ACHN (cell line): Measurements from ENCODE around the gene DCST2.

Source experiments
- DNase-seq: peaks from one replicate; pipeline ENCODE4 v3.0.0-alpha.2; 2015
- in situ Hi-C: cut with HindIII; loops from 2 replicates; pipeline ENCODE4 v1.10.0; 2017; ENCODE audit warnings: low sequenced_read_pairs, low pct_ligation_motif_present, low pct_unique_long_range_greater_than_20kb

The DCST2 gene

DNA sequence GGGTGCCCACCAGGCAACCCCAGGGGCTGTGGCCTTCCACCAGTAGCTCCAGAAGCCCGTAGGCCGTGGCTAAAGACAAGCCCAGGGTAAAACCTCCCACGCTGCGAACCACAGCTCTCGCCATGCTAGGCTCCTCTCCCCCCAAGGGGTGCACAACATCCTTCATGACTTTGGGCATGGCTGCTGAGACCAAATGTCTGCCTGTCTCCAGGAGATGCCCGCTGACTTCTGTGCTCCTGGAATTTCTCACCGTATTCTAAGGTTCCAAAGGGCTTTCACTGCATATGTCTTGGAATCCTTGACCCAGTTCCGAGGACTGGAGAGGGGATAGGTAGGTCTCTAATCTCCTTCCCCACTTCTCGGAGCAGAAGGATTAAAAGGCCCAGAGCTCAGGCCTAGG, at the start of gene DCST2, which contains the start of gene DCST1:
Gene DCST2, minus strand, starts transcription at position 258 of the 400 bp plus-strand sequence. Its CDS starts 80 bp downstream, at position 178.
Gene DCST1, plus strand, starts transcription at position 301 of the 400 bp plus-strand sequence. CDS start 213 bp downstream, outside the sequence.
- in situ Hi-C loops, result no loop called here
- DNase-seq, result no peak

DNA sequence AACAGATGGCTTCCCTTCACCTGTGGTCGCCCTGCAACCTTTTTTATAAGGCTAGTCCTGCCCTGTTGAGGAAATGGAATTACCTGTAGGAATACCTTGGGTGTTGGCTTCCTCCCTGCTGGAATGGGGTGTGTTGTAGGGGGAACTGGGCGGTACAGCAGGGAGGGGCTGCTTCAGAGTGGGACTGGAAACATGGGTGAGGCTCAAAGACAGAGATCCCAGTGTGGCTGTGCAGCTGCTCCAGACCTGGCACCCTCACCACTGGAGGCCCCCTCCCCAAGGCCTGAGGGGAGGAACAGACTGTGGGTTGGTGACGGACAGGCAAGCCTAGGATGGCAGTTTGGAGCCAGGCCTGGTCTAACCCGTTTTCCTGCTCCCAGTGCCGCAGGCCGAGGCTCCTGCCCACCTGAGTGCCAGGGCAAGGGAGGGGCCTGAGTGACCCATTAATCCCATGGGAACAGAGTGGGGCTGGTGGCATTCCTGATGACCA, 49.5 kb upstream of the DCST2 start:
- no peak for DNase-seq
- in situ Hi-C loops, result no loop called here

DNA sequence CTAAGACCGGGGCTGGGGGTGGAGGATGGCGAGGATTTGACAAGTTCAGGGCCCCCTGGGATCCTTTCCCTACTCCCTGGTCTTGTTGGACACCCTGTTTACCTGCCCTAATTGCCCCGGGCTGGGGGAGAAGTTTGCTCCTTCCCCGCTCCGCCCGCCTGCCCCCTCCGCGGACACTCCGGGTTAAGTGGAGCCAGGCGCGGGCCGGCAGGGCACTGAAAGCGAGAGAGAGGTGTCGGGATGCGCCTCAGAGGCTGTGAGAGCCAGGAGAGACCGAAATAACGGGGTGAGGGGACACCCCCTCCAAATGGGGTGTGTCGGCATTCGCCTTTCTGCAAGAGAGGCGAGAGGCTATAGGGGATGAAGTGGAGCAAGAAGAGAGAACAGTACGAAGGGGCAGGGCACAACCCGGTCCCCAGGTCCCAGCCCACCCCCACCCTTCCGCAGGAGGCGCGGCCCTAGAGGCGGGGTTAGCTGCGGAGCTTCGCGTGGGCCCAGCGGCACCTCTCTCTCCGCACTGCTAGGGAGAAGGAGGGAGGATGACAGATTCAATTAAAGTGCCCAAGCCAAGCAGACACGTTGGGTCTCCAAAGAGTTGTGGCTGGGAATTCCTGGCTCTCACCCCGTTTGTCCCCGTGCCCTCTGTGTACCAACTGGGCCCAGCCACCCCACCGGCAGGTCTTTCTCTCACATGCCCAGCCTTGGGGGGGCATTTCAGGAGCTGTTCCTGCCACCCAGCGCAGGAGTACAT, 48.9 kb upstream of the DCST2 start:
- in situ Hi-C loops, result no loop called here
- DNase-seq, result no peak

DNA sequence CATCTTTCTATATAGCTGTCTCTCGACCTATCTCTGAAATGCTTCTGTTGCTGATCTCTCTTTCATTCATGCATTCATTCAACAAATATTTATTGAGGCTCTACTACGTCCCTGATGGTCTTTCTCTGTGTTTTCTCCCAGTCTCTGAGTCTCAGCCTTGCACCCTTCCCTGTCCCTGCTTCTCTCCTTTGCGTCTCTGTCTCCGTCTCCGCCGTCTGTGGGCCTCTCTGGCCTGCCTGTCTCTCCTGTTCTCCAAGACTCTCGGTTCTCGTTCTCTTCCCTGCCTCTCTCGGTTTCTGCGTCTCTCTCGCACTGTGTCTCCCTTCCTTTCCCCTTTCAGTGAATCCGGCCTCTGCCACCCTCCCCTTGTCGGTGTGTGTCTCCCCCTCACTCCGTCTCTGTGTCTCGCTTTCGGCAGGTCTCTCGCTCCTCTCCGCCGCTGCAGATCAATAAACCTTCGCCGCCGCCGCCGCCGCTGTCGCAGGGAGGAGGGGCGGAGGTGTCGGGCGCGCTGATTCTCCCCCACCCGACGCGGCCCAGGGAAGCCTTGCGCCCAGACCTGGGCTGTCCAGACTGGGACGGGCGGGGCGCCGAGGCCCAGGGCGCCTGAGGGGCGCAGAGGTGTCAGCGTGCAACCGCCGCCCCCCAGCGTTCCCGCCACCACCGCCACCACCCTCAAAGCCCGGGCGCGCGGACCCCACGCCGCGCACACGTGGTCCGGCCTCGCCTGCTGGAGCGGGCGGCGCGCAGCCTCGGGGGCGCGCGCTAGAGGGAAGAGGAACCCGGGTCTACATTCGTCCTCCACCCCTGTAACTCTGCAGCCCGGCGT, 48.1 kb upstream of the DCST2 start:
- no peak for DNase-seq
- in situ Hi-C loops, result no loop called here

DNA sequence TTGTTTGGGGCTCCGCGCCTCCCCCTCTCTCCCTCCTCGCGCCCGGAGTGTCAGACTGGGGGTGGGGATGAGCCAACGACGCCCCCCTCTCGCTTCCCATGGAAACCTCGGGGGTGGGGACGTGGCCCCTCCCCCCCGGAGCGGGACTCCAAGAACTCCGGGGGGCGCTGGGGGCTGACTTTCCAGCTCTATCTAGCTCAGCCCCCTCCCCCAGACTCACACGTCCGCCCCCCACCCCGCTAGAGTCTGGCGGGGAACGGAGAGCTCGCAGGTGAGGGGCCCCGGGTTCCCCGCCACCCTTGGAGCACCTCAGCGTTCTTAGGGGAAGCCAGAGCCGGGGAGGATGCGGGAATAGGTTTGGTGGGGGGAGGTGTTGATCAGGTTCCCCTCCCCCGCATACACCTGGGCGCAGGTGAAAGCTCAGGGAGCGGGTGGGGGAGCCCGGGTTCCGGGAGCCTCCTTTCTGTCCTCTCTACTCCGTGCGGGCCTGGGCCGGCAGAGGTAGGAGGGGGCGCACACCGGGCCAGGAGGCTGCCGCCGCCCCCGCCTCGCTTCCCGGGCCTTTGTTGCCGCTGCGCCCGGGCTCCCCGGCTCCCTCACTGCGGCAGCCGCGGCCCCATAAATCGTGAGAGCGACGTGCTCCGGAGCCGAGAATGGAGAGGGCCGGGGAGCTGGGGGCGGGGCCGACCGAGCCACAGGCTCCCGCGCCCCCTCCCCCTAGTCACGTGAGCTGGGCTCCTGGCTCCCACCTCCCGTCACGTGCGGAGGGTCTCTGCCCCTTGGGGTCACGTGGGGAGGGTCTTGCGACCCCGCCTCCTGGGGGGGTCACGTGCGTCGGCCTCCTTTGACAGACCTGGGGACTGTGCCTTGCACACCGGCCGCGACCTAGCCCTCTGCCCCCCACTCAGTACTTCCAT, 47.0 kb upstream of the DCST2 start:
- no peak for DNase-seq
- in situ Hi-C loops, result no loop called here

DNA sequence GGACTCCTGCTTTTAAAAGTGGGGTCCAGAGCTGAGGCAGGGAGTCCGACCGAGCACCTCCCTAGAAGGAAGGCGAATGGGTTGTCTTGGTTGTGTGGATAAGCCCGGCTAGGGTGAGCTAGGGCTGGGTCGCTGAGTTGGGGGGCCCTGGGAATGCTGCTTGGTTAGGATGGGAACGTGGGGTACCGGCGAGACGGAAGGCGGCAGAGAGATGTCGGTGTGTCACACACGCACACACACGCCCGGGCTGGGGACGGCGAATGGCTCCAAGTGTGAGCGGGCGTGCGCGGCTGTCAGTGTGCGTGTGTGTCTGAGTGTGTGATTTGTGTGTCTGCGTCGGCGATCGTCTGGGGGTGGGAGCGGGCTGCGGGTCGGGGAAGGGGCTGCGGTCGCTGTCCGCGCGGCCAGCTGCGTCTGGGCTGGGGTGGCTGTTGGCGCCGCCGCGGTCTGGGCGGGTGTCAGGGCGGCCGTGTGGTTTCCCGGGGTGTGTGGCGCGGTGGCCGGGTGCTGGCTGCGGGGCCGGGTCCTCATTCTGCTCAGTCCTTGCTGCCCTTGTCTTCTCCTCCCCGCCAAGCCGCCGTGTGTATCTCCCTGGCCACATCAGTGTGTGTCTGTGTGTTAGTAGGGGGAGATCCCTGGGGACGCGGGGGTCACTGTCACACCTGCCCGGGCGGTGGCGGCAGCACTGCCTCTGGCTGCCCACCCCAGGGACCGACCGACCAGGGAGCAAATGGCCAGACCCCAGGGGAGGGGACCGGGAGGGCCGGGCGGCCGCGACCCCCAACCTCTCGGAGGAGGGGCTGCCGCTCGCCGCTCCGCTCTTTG, 46.1 kb upstream of the DCST2 start:
- in situ Hi-C loops, result no loop called here
- no peak for DNase-seq

DNA sequence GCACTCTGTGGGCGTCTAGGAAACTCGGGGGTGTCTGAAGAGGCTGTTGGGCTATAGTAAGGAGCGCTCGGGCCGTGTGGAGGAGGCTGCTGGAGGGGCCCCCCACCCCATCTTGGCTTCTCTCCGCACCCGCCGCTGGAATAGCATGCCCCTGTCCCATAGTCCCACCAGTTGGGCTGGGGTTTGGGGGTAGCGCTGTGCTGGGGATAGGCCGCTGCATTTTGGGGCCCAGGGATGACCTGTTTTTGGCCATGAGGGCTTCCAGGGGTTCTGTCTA, 45.6 kb upstream of the DCST2 start:
- no peak for DNase-seq
- in situ Hi-C loops, result no loop called here

DNA sequence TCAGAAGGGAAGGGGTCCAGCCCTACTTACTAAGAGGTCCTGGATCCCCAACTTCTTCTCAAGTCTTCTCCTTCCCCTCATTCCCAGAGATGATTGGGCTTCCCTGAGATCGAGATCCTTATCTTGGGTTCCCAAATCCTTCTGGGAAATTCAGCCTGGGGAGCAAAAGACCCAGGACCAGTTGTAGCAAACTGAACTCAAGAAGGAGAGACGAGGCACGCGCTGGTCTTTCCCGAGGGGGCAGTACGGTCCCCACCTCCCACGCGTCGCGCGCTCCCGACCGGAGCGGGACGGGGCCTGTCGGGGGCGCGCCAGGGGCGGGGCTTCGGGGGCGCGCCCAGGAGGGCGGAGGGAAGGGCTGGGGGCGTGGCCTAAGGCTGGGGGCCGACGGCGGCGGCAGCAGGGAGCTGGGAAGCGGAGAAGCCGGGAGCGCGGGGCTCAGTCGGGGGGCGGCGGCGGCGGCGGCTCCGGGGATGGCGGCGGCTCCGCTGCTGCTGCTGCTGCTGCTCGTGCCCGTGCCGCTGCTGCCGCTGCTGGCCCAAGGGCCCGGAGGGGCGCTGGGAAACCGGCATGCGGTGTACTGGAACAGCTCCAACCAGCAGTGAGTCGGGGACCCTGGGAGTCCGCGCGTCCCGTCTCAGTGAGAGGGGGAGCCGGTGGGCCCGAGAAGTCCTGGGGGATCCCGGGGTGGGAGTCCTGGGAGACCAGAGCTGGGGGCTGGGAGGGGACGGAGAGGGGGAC, 45.1 kb upstream of the DCST2 start, which contains the start of gene EFNA3:
Gene EFNA3, plus strand, starts transcription at position 369 of the 741 bp plus-strand sequence. Its CDS starts 105 bp downstream, at position 474.
- in situ Hi-C loops, result no loop called here

DNA sequence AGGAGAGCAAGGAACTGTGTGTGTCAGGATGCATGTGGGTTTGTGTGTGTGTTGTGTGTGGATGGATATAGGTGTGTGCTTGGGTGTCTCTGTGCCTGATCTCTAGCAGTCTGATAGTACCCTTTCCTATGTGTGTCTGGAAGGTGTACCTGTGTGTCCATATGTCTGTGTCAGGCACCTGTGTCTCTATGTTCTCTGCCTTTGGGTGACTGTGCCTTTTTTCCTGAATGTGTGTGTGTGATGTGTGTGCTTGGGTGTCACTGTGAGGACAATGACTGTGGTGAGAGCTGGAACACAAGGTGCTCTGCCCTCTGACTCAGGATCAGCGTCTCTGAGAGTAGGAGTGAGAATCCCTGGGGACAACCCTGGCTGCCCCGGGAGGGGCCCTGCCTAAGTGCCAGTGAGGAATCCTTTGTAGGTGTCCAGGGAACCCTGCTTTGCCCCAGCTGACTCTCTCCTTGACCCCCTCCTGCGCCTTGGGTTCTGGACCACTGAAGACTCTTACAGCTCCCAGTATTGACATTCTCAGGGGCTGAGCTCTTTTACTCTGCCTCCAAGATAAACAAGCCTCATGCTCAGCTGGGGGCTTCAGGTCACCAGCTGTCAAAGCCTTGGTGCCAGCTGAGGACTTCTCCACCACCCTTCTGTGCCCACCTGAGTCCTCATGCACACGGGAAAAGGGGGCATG, 44.3 kb upstream of the DCST2 start:
- DNase-seq, result no peak
- in situ Hi-C loops, result no loop called here

More for the DNA sequence above, 45.1 kb upstream of the DCST2 start, which contains the start of gene EFNA3:
- peak; percentile 59 for DNase-seq

DNA sequence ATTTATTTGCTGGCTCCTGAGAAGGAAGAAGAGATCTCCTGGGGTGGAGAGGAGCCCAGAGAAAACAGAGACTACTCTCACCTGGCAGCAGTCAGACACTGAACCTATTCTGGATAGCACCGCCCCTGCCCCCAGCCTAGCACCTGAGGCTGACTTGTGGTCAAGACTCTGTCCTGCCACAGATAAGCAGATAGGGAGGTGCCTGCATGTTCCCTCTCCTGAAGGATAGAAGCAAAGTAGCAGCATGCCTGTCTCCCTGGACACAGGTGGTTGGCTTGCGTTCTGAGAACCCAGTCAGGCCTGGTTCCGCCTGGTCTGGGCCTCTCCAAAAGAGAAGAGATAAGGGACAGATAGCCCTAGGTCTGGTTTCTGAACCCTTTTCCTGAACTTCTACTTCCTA, 43.8 kb upstream of the DCST2 start:
- DNase-seq, result no peak
- in situ Hi-C loops, result no loop called here

DNA sequence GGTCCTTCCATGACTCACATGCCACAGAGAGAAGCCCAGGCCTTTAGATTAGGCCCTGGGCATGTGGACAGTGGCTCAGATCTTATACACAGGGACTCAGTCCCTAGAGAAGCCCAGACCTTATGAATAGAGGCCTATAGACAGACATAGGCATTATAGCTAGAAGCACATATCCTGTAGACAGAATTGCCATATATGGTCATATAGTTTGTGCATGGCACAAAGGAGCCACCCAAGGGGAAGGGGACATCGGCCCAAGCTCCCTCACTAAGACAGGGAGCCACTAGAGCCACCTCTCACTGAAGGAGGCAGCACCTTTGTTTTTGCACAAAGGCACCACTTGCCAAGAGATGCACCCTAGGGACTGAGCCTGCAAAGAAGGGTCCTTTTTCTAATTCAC, 42.8 kb upstream of the DCST2 start:
- no peak for DNase-seq
- in situ Hi-C loops, result no loop called here

DNA sequence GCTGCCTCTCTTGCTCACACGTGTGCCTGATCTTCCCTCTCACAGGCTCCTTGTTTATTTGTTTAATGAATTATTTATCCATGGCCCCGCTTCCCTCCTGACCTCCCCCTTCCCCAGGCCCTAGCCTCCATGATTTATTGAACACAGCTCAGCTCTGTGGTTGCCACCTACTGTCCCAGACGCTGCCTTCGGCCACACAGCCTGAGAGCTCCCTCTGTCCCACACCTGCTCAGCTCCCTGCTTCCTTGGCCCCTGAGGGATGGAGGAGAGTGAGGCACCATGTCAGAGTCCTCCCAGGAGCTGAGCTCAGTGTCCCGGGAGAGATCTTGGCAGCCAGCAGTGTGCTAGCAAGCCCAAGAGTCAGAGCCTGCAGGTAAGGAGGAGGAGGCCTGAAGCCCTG, 42.0 kb upstream of the DCST2 start:
- in situ Hi-C loops, result no loop called here
- no peak for DNase-seq

DNA sequence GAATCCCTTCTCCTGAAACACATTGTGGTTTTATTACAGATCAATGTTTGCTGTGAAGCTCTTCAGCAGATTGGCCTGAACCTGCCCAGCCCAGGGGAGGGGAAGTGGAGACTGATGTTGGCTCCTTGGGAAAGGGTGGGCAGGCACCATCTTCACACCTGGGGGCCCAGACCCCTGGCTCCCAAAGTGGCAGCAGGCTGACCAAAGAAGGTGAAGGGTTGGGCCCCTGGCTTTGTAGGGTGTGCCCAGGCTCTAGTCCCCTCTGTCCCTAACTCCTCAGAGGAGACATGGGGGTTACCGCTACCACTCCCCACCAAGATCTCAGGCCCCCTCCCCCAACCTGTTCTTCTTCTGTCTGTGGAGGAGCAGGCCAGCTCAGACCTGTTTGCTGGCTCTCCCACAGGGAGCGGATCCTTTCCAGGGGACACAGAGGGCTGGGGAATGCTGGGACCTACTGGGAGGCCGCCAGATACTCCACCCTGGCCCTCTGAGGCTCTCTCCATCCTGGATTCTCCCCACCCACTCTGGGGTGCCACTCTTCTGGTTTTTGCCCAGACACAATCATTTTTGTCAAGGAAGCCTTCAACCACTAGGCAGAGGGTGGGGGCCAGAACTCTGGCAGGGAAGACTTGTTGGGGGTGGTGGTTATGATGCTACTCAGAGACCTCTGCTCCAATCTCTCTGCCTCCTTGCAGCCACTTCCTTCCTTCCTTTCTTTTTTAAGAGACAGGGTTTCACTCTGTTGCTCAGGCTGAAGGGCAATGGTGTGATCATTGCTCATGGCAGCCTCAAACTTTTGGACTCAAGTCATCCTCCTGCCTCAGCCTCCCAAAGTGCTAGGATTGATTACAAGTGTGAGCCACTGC, 40.0 kb upstream of the DCST2 start:
- DNase-seq, result no peak
- in situ Hi-C loops, result no loop called here

DNA sequence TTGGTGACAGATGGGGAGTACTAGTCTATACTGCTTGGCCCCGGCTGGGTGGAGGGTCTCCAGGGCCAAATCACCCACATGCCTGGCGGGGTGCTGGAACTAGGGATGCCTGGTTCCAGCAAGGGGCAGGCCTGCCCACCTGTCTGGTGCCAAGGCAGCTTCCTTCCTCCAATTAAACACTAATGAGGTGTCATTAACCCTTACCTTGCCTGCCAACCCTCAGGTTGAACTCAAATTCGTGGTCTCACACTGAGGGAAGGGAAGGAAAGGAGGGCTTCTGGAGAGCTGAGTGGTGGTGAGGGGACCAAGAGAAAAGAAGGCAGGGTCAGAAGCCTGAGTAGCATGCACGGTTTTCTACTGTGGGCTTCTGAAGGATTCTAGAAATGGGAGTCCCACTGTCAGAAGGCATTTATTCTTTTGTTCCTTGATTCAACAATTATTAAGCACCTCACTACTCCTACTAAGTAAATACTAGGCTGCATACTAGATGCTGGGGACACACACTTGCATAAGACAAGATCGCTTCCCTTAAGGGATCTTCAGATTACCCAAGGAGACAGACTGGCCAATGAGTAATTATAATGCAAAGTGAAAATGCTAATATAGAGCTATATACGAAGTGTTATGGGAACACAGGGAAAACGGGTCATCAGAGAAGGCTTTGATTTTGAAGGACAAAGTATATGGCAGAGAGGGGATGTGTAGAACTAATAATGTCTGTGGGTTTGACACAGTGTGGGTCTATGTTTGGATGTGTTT, 39.1 kb upstream of the DCST2 start:
- no peak for DNase-seq
- in situ Hi-C loops, result no loop called here

DNA sequence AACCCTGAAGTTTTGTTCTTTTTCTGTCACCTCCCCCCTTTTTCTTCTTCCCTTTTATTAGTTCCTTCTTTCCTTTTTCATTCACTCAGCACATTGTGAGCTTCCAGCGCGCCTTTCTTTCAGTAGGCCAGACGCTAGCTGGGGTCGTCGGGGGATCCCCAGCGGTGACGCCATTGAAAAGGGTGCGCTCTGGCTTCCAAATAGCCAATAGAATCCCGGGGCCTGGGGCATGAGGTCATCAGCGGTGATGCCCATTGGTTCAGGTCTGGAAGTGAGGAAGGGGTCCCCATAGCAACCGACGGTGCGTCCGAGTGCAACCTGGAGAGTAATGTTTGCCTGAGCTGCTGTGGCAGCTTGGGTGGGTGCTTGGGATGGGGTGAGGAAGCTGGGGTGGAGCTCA, 38.1 kb upstream of the DCST2 start:
- DNase-seq, result no peak
- in situ Hi-C loops, result no loop called here
